ENCODE measurements around the gene MLF1. TPM values are rescaled to one million over a fixed set of nuclear protein-coding genes. Genes with fewer than 3 reads are reported as not detected.

MLF1 gene
- polyA plus RNA-seq, 3 donors: 0.17 to 0.43 (median 0.41) TPM

DNA sequence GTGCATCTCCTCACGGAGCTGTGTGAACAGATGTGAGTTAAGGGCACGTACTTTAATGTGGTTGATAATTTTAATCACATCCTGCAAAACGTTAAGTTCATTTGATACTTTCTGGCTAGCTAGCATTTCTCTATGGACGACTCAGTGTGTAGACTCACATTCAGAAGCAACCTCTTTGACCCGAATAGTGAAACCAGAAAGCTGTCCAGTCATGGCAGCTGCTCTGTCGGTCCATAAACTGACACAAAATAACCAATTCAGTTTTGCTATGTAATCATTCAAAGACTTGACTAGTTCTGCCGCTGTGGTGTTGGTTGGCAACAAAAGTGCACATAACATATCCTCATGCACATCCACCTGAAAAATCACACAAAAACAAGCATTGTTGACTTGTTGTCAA lies 69.7 kb downstream of the MLF1 start:
- peaks cover 12% of the 10 kb centered on the region for H3K79me2 ChIP-seq (ENCODE audit: insufficient read depth, low read length)
- Mint-ChIP-seq H3K4me1 (peaks cover 10% of the 10 kb centered on the region), H3K27ac (no peak overlapping the region), H3K27me3 (ENCODE audit: low read depth in 3 of 3) (peaks cover 0 to 4% (median 0%) of the 10 kb centered on the region in 3 donors), H3K36me3 (no peaks in the 10 kb centered on the region), H3K4me3 (no peak overlapping the region), H3K9me3 (peaks cover 0 to 6% (median 0%) of the 10 kb centered on the region in 7 donors)
- WGBS (ENCODE audit: insufficient coverage): 94% methylated on average over 5 of the region's 7 CpGs
- H3K4me3 ChIP-seq (replicated peaks in 1 of 3; ENCODE audit: low read depth in 2 of 3, low read length in 3 of 3): no peak overlapping the region
- TF ChIP-seq, protein P1, sequence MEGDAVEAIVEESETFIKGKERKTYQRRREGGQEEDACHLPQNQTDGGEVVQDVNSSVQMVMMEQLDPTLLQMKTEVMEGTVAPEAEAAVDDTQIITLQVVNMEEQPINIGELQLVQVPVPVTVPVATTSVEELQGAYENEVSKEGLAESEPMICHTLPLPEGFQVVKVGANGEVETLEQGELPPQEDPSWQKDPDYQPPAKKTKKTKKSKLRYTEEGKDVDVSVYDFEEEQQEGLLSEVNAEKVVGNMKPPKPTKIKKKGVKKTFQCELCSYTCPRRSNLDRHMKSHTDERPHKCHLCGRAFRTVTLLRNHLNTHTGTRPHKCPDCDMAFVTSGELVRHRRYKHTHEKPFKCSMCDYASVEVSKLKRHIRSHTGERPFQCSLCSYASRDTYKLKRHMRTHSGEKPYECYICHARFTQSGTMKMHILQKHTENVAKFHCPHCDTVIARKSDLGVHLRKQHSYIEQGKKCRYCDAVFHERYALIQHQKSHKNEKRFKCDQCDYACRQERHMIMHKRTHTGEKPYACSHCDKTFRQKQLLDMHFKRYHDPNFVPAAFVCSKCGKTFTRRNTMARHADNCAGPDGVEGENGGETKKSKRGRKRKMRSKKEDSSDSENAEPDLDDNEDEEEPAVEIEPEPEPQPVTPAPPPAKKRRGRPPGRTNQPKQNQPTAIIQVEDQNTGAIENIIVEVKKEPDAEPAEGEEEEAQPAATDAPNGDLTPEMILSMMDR (IDR thresholded peaks at IDR 0.05): no peak
- H3K36me3 ChIP-seq (replicated peaks in 1 of 2; ENCODE audit: control insufficient read depth in 1 of 2, insufficient read depth in 2 of 2, low read length in 2 of 2): no peaks in the 10 kb centered on the region
- peaks cover 8 to 9% of the 10 kb centered on the region in 2 donors for H3K4me1 ChIP-seq (ENCODE audit: control insufficient read depth in 1 of 2, insufficient read depth in 2 of 2, low read length in 2 of 2)
- no peak for DNase-seq
- H3K27ac ChIP-seq (ENCODE audit: low read depth in 1 of 2, low read length in 2 of 2): no peak overlapping the region
- no peak overlapping the region for H3K4me2 ChIP-seq (replicated peaks; ENCODE audit: extremely low read depth, low read length, poor library complexity, severe bottlenecking)
- no peaks in the 10 kb centered on the region for H3K27me3 ChIP-seq (ENCODE audit: control insufficient read depth in 2 of 2, insufficient read depth in 2 of 2, low read length in 2 of 2)
- intact Hi-C loops (cut with micrococcal nuclease): loop anchor here in 1 of 2 donors (5.0 kb wide), 1 partner anchor 152 kb away; no protein-coding TSS in a partner anchor
- no peaks in the 10 kb centered on the region for H3K9me3 ChIP-seq (replicated peaks in 1 of 2; ENCODE audit: control insufficient read depth in 1 of 2, insufficient read depth in 1 of 2, low read length in 2 of 2)
- no peak overlapping the region for H2AFZ ChIP-seq (ENCODE audit: insufficient read depth, low read depth, low read length, poor library complexity, severe bottlenecking)
- H3K9ac ChIP-seq (ENCODE audit: insufficient read depth, low read length, poor library complexity, severe bottlenecking): no peak overlapping the region
- no peaks in the 10 kb centered on the region for H4K20me1 ChIP-seq (ENCODE audit: insufficient read depth, low read length)

DNA sequence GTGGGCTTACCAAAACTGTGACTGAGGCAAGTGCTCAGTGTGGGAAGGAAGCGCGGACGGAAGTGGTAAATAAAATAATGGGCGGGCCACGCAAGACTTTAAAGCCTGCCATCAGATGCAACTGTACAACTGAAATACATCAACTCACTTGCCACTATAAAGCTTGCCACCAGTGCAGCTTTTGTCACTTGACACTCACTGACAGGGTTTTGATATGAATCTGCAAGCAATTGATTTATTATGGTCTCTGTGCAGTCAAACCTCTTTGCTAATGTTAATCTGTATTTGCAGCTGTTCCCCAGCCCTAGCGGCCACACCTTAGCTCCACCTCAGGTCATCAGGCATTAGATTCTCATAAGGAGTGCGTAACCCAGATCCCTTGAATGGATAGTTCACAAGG lies 71.0 kb downstream of the MLF1 start:
- Mint-ChIP-seq H3K36me3 (peaks cover 8 to 10% of the 10 kb centered on the region in 2 donors), H3K9me3 (peaks cover 0 to 4% (median 0%) of the 10 kb centered on the region in 7 donors), H3K27ac (no peak overlapping the region), H3K4me3 (no peak overlapping the region), H3K27me3 (ENCODE audit: low read depth in 3 of 3) (peaks cover 0 to 4% (median 0%) of the 10 kb centered on the region in 3 donors), H3K4me1 (peaks cover 15% of the 10 kb centered on the region)
- Histone ChIP-seq H3K27ac (ENCODE audit: low read depth in 1 of 2, low read length in 2 of 2) (no peak overlapping the region), H3K4me2 (replicated peaks; ENCODE audit: extremely low read depth, low read length, poor library complexity, severe bottlenecking) (no peak overlapping the region), H2AFZ (ENCODE audit: insufficient read depth, low read depth, low read length, poor library complexity, severe bottlenecking) (no peak overlapping the region), H3K36me3 (replicated peaks in 1 of 2; ENCODE audit: control insufficient read depth in 1 of 2, insufficient read depth in 2 of 2, low read length in 2 of 2) (peaks cover 5 to 10% of the 10 kb centered on the region in 2 donors), H3K27me3 (ENCODE audit: control insufficient read depth in 2 of 2, insufficient read depth in 2 of 2, low read length in 2 of 2) (no peaks in the 10 kb centered on the region), H3K79me2 (ENCODE audit: insufficient read depth, low read length) (peaks cover 18% of the 10 kb centered on the region), H3K9ac (ENCODE audit: insufficient read depth, low read length, poor library complexity, severe bottlenecking) (no peak overlapping the region), H3K9me3 (replicated peaks in 1 of 2; ENCODE audit: control insufficient read depth in 1 of 2, insufficient read depth in 1 of 2, low read length in 2 of 2) (no peaks in the 10 kb centered on the region), H3K4me3 (replicated peaks in 1 of 3; ENCODE audit: low read depth in 2 of 3, low read length in 3 of 3) (no peak overlapping the region), H4K20me1 (ENCODE audit: insufficient read depth, low read length) (no peaks in the 10 kb centered on the region), H3K4me1 (ENCODE audit: control insufficient read depth in 1 of 2, insufficient read depth in 2 of 2, low read length in 2 of 2) (peaks cover 8 to 9% of the 10 kb centered on the region in 2 donors)
- TF ChIP-seq, protein P1 (IDR thresholded peaks at IDR 0.05): no peak
- intact Hi-C loops (cut with micrococcal nuclease): loop anchor here in 1 of 2 donors (5.0 kb wide), 1 partner anchor 150 kb away; no protein-coding TSS in a partner anchor
- no CpG with 5 or more reads among the region's 7 CpGs for WGBS (ENCODE audit: insufficient coverage)
- DNase-seq: no peak

All from CD14-positive monocyte (primary cell).